ENCODE measurements around the gene MATN1. TPM values are rescaled to one million over a fixed set of nuclear protein-coding genes. Genes with fewer than 3 reads are reported as not detected.

The MATN1 gene
- total RNA-seq, 1 donor from 2014 or later: 0.49 TPM

- TF ChIP-seq POLR2A (IDR thresholded peaks at IDR 0.05) (no peak), POLR2AphosphoS5 (IDR thresholded peaks at IDR 0.05; ENCODE audit: insufficient read depth in 1 of 2, low read depth in 1 of 2) (no peak)
- TF ChIP-seq, protein P1, sequence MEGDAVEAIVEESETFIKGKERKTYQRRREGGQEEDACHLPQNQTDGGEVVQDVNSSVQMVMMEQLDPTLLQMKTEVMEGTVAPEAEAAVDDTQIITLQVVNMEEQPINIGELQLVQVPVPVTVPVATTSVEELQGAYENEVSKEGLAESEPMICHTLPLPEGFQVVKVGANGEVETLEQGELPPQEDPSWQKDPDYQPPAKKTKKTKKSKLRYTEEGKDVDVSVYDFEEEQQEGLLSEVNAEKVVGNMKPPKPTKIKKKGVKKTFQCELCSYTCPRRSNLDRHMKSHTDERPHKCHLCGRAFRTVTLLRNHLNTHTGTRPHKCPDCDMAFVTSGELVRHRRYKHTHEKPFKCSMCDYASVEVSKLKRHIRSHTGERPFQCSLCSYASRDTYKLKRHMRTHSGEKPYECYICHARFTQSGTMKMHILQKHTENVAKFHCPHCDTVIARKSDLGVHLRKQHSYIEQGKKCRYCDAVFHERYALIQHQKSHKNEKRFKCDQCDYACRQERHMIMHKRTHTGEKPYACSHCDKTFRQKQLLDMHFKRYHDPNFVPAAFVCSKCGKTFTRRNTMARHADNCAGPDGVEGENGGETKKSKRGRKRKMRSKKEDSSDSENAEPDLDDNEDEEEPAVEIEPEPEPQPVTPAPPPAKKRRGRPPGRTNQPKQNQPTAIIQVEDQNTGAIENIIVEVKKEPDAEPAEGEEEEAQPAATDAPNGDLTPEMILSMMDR (IDR thresholded peaks at IDR 0.05): no peak
- Histone ChIP-seq H3K4me1 (peaks cover 6% of the 10 kb centered on the region), H3K27ac (peak overlapping the region; percentile 24), H3K9me3 (no peaks in the 10 kb centered on the region), H3K27me3 (no peaks in the 10 kb centered on the region), H3K4me3 (peak overlapping the region; percentile 0 to 34), H3K36me3 (no peaks in the 10 kb centered on the region)
- DNase-seq (ENCODE audit: extremely low spot score in 2 of 2): no peak
- intact Hi-C loops (cut with DNase I): no loop called here
These were observed 31.9 kb upstream of the MATN1 start for GRCh38 chr1:30755334-30755733.

- intact Hi-C loops (cut with DNase I): no loop called here
- no peak overlapping the region for H3K4me3 ChIP-seq
- H3K27me3 ChIP-seq: no peaks in the 10 kb centered on the region
- peak overlapping the region; percentile 20 for H3K27ac ChIP-seq
- no peak for DNase-seq (ENCODE audit: extremely low spot score in 2 of 2)
- no peaks in the 10 kb centered on the region for H3K9me3 ChIP-seq
- H3K36me3 ChIP-seq: no peaks in the 10 kb centered on the region
- TF ChIP-seq, protein P1 (IDR thresholded peaks at IDR 0.05): no peak
- TF ChIP-seq POLR2AphosphoS5 (IDR thresholded peaks at IDR 0.05; ENCODE audit: insufficient read depth in 1 of 2, low read depth in 1 of 2): no peak
- no peak for TF ChIP-seq POLR2A (IDR thresholded peaks at IDR 0.05)
- peaks cover 6% of the 10 kb centered on the region for H3K4me1 ChIP-seq
These were observed 31.3 kb upstream of the MATN1 start for GRCh38 chr1:30754684-30755171.

- no peak for DNase-seq (ENCODE audit: extremely low spot score in 2 of 2)
- no peak overlapping the region for H3K4me3 ChIP-seq
- H3K27me3 ChIP-seq: no peaks in the 10 kb centered on the region
- H3K27ac ChIP-seq: no peak overlapping the region
- H3K9me3 ChIP-seq: no peaks in the 10 kb centered on the region
- TF ChIP-seq POLR2AphosphoS5 (IDR thresholded peaks at IDR 0.05; ENCODE audit: insufficient read depth in 1 of 2, low read depth in 1 of 2) (no peak), POLR2A (IDR thresholded peaks at IDR 0.05) (no peak)
- TF ChIP-seq, protein P1 (IDR thresholded peaks at IDR 0.05): no peak
- peaks cover 15% of the 10 kb centered on the region for H3K4me1 ChIP-seq
- H3K36me3 ChIP-seq: no peaks in the 10 kb centered on the region
- intact Hi-C loops (cut with DNase I): no loop called here
These were observed 30.3 kb upstream of the MATN1 start for GRCh38 chr1:30753660-30754123.

GRCh38 chr1:30753118-30753517 is 29.7 kb upstream of the MATN1 start:
- Histone ChIP-seq H3K4me3 (no peak overlapping the region), H3K27me3 (no peaks in the 10 kb centered on the region), H3K27ac (no peak overlapping the region), H3K9me3 (no peaks in the 10 kb centered on the region), H3K36me3 (no peaks in the 10 kb centered on the region), H3K4me1 (peaks cover 21% of the 10 kb centered on the region)
- no peak for DNase-seq (ENCODE audit: extremely low spot score in 2 of 2)
- TF ChIP-seq POLR2A (IDR thresholded peaks at IDR 0.05) (no peak), POLR2AphosphoS5 (IDR thresholded peaks at IDR 0.05; ENCODE audit: insufficient read depth in 1 of 2, low read depth in 1 of 2) (no peak)
- TF ChIP-seq, protein P1 (IDR thresholded peaks at IDR 0.05): no peak
- intact Hi-C loops (cut with DNase I): no loop called here

- no peak overlapping the region for H3K27ac ChIP-seq
- H3K9me3 ChIP-seq: no peaks in the 10 kb centered on the region
- no peaks in the 10 kb centered on the region for H3K27me3 ChIP-seq
- intact Hi-C loops (cut with DNase I): no loop called here
- DNase-seq (ENCODE audit: extremely low spot score in 2 of 2): no peak
- peaks cover 26% of the 10 kb centered on the region for H3K4me1 ChIP-seq
- H3K36me3 ChIP-seq: no peaks in the 10 kb centered on the region
- H3K4me3 ChIP-seq: no peak overlapping the region
- TF ChIP-seq POLR2A (IDR thresholded peaks at IDR 0.05): no peak
- TF ChIP-seq, protein P1 (IDR thresholded peaks at IDR 0.05): no peak
- TF ChIP-seq POLR2AphosphoS5 (IDR thresholded peaks at IDR 0.05; ENCODE audit: insufficient read depth in 1 of 2, low read depth in 1 of 2): no peak
These were observed 29.2 kb upstream of the MATN1 start for GRCh38 chr1:30752651-30752908.
